Astrocyte (in vitro differentiated cells and primary cell): Measurements from ENCODE around the gene KCND2.

Source experiments
- EZH2 ChIP-seq: IDR thresholded peaks from 2 replicates; pipeline ENCODE4 v1.6.1; 2012; ENCODE audit warnings: mild to moderate bottlenecking, low read length, inconsistent platforms; ENCODE audit not compliant: insufficient read depth
- TF ChIP-seq, protein P1 (sequence below): IDR thresholded peaks from 2 replicates; pipeline ENCODE4 v1.5.1; 2011; ENCODE audit warnings: low read depth, mild to moderate bottlenecking, inconsistent platforms, low read length, moderate library complexity; ENCODE audit not compliant: insufficient read depth

DNA sequence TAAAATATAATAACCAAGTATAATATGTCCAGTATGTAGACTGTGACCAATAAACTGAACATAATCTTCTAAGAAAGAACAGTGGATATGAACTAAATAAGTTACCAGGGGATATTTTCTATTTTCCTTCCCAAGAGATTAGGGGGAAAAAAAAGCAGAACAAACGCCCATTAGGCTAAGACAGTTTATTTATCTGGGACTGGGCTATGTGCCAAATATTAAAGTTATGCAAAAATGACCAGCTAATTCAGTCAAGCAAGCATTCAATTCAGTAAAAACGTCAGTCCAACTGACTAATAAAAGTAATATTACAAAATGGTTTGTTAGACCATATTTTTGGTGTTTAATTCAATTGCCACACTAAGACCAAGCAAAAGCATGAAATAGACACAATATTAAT lies 462.8 kb downstream of the KCND2 start:
- TF ChIP-seq, protein P1, sequence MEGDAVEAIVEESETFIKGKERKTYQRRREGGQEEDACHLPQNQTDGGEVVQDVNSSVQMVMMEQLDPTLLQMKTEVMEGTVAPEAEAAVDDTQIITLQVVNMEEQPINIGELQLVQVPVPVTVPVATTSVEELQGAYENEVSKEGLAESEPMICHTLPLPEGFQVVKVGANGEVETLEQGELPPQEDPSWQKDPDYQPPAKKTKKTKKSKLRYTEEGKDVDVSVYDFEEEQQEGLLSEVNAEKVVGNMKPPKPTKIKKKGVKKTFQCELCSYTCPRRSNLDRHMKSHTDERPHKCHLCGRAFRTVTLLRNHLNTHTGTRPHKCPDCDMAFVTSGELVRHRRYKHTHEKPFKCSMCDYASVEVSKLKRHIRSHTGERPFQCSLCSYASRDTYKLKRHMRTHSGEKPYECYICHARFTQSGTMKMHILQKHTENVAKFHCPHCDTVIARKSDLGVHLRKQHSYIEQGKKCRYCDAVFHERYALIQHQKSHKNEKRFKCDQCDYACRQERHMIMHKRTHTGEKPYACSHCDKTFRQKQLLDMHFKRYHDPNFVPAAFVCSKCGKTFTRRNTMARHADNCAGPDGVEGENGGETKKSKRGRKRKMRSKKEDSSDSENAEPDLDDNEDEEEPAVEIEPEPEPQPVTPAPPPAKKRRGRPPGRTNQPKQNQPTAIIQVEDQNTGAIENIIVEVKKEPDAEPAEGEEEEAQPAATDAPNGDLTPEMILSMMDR, result no peak
- TF ChIP-seq EZH2, result no peak
